Upper lobe of left lung (tissue), 6 donors: ENCODE results near the gene BMP7. TPM values are rescaled to one million over a fixed set of nuclear protein-coding genes. Genes with fewer than 3 reads are reported as not detected.

ENCODE experiments used
- ATAC-seq, 2 donors: fragments of 200-7000 bp; cut with Tn5 transposase; one replicate each; pipeline ENCODE4 v1.9.1; 2022; ENCODE audit warnings: mild to moderate bottlenecking in 2 of 2, moderate library complexity in 2 of 2; ENCODE audit not compliant: low FRiP score in 2 of 2
- DNase-seq, 2 donors: peaks; one replicate each; pipeline ENCODE4 v3.0.0-alpha.2; 2019 to 2020
- H3K27ac ChIP-seq, 4 donors: fragments of 200-600 bp; sonication (generic); one replicate each; pipeline ENCODE4 v1.5.1; 2016 to 2019
- H3K27me3 ChIP-seq, 4 donors: fragments of 200-600 bp; sonication (generic); one replicate each; pipeline ENCODE4 v1.5.1; 2017 to 2019
- H3K36me3 ChIP-seq, 4 donors: fragments of 200-600 bp; sonication (generic); one replicate each; pipeline ENCODE4 v1.5.1; 2016 to 2019
- H3K4me1 ChIP-seq, 4 donors: fragments of 200-600 bp; sonication (generic); one replicate each; pipeline ENCODE4 v1.5.1; 2018 to 2019
- H3K4me3 ChIP-seq, 4 donors: fragments of 200-600 bp; sonication (generic); one replicate each; pipeline ENCODE4 v1.5.1; 2017 to 2019; ENCODE audit warnings: mild to moderate bottlenecking in 2 of 4, moderate library complexity in 1 of 4
- H3K9me3 ChIP-seq, 4 donors: fragments of 200-600 bp; sonication (generic); one replicate each; pipeline ENCODE4 v1.5.1; 2018 to 2019
- CTCF ChIP-seq, 6 experiments: fragments of 450-650 bp in 4 of 6; fragments of 200-600 bp in 2 of 6; sonication (generic) in 2 of 6; IDR thresholded peaks; one replicate each; pipeline ENCODE4 v1.5.1; 2016 to 2019; ENCODE audit warnings: antibody characterized with exemption in 6 of 6
- EP300 ChIP-seq, 4 donors: sonication (generic); formaldehyde crosslinking; IDR thresholded peaks; one replicate each; pipeline ENCODE4 v1.5.1; 2017; ENCODE audit warnings: antibody characterized with exemption in 4 of 4, control low read depth in 2 of 4
- POLR2A ChIP-seq, 4 donors: fragments of 450-650 bp; IDR thresholded peaks; one replicate each; pipeline ENCODE4 v1.5.1; 2016 to 2017; ENCODE audit warnings: antibody characterized with exemption in 4 of 4, mild to moderate bottlenecking in 2 of 4
- POLR2AphosphoS5 ChIP-seq, 2 donors: sonication (generic); formaldehyde crosslinking; IDR thresholded peaks; one replicate each; pipeline ENCODE4 v1.5.1; 2017; ENCODE audit warnings: antibody characterized with exemption in 2 of 2
- WGBS, 2 donors: methylation state at CpG; one replicate each; pipeline ENCODE4 v1.1.5; 2017 to 2018; 5-methylcytosine and 5-hydroxymethylcytosine counted together
- total RNA-seq, 6 donors: library from RNA; depleted of rRNA in 4 of 6; stranded (reverse); fragments of >200 nt in 4 of 6; gene quantifications; one replicate each; pipeline versions ENCODE4 v1.1.0 to v1.2.1, GENCODE V29; 2016 to 2021
- donor health status: DM: no; HTN: no; CAD: no; lungs with moderate emphysema.
- donor health status: DM: no; HTN: yes; CAD: no; lungs with severe emphysema.

Gene BMP7
- total RNA-seq, 6 donors from 2014 or later, result 0.30 to 4.0 (median 2.6) TPM; not detected in 1

DNA sequence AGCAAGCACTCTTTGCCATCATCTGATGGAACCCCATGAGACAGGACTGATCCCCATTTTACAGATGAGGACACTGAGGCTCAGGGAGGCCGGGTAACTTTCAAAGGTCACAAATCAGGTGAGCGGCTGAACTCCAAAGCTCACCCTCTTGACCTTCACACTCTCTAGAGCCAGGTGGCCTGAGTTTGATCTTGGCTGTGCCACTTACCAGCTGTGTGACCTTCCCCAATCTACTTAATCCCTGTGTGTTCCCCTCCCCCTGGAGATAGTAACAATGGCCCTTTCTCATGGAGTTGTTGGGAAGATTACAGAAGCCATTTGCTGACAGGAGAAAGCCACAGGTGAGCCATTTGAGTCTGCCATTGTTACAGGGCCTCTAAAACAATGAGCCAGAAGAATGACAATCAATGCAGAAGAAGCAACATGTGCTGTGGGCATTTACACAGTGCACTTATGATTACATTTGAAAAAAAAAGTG, 34.5 kb downstream of the BMP7 start:
- no peaks in the 10 kb centered on the region for H3K9me3 ChIP-seq
- no peaks in the 10 kb centered on the region for H3K4me1 ChIP-seq
- no peaks in the 10 kb centered on the region for H3K27me3 ChIP-seq
- no peak overlapping the region for H3K27ac ChIP-seq
- whole genome bisulfite sequencing, 2 donors, result 61 to 83% methylated on average over 2 of the region's 2 CpGs
- H3K4me3 ChIP-seq, result no peak overlapping the region
- ATAC-seq (no peak), DNase-seq (no peak)
- no peaks in the 10 kb centered on the region for H3K36me3 ChIP-seq
- TF ChIP-seq POLR2AphosphoS5 (IDR thresholded peaks at IDR 0.05), result no peak
- no peak for TF ChIP-seq POLR2A (IDR thresholded peaks at IDR 0.05)
- no peak for TF ChIP-seq CTCF (IDR thresholded peaks at IDR 0.05)
- no peak for TF ChIP-seq EP300 (IDR thresholded peaks at IDR 0.05)

DNA sequence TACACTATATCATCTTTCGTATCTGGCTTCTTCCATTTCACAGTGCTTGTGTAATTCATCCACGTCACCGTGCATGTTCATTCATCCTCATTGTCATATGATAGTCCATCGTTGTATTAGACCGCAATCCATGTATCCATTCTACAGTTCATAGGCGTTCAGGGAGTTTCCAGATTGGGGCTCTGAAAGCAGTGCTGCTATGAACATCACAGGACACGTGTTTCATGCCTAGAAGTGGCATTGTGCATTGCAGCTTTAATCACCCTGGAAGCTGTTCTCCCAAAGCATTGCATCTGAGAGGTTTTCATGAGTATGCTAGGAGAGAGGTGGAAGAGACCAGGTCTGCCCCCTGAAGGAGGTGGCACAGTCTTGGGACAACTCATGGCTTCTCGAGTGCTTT, 35.3 kb downstream of the BMP7 start:
- Histone ChIP-seq H3K9me3 (no peaks in the 10 kb centered on the region), H3K27ac (no peak overlapping the region)
- 69 to 78% methylated on average over 8 of the region's 8 CpGs for WGBS, 2 donors

GRCh38 chr20:57230247-57230646, 36.2 kb downstream of the BMP7 start:
- ATAC-seq (no peak), DNase-seq (peak in 1 of 2 donors; percentile 30)
- Histone ChIP-seq H3K27me3 (no peaks in the 10 kb centered on the region), H3K27ac (no peak overlapping the region), H3K4me3 (no peak overlapping the region), H3K36me3 (no peaks in the 10 kb centered on the region), H3K9me3 (no peaks in the 10 kb centered on the region), H3K4me1 (no peaks in the 10 kb centered on the region)
- TF ChIP-seq CTCF (IDR thresholded peaks at IDR 0.05), result no peak
- TF ChIP-seq POLR2AphosphoS5 (IDR thresholded peaks at IDR 0.05), result no peak
- TF ChIP-seq EP300 (IDR thresholded peaks at IDR 0.05), result no peak
- no peak for TF ChIP-seq POLR2A (IDR thresholded peaks at IDR 0.05)
- 83% methylated on average over 8 of the region's 8 CpGs for WGBS, 2 donors

More for the DNA sequence above, 35.3 kb downstream of the BMP7 start:
- no peaks in the 10 kb centered on the region for H3K36me3 ChIP-seq
- H3K27me3 ChIP-seq, result no peaks in the 10 kb centered on the region
- H3K4me3 ChIP-seq, result no peak overlapping the region
- TF ChIP-seq CTCF (IDR thresholded peaks at IDR 0.05) (no peak), POLR2AphosphoS5 (IDR thresholded peaks at IDR 0.05) (no peak), POLR2A (IDR thresholded peaks at IDR 0.05) (no peak), EP300 (IDR thresholded peaks at IDR 0.05) (no peak)
- ATAC-seq, result no peak
- DNase-seq, result no peak
- H3K4me1 ChIP-seq, result no peaks in the 10 kb centered on the region

DNA sequence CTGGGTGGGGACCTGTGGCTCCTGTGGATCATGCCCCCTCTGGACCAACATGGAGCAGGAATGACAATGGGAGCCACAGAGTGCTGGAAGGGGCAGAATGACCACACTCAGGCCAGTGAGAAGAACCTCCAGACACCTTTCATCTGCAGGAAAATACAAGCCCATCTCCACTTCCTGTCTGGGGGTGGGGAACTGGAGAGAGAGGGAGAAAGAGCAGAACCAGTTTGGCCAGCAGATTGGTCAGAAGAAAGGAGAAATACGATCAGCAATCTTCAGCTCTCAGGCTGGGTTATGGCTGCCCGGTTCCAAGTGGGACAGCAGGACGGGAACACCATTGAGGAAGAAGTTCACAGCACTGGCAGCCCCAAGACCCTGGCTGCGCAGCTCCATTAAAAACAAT, 37.0 kb downstream of the BMP7 start:
- Histone ChIP-seq H3K4me1 (no peaks in the 10 kb centered on the region), H3K27ac (no peak overlapping the region), H3K9me3 (no peaks in the 10 kb centered on the region), H3K36me3 (no peaks in the 10 kb centered on the region), H3K4me3 (no peak overlapping the region), H3K27me3 (no peaks in the 10 kb centered on the region)
- ATAC-seq (no peak), DNase-seq (no peak)
- TF ChIP-seq CTCF (IDR thresholded peaks at IDR 0.05) (no peak), POLR2A (IDR thresholded peaks at IDR 0.05) (no peak), EP300 (IDR thresholded peaks at IDR 0.05) (no peak), POLR2AphosphoS5 (IDR thresholded peaks at IDR 0.05) (no peak)
- 51 to 58% methylated on average over 4 of the region's 4 CpGs for WGBS, 2 donors

GRCh38 chr20:57225830-57226229, 40.6 kb downstream of the BMP7 start:
- ATAC-seq (no peak), DNase-seq (peak in 1 of 2 donors; percentile 39)
- no peaks in the 10 kb centered on the region for H3K9me3 ChIP-seq
- H3K4me1 ChIP-seq, result no peaks in the 10 kb centered on the region
- H3K27ac ChIP-seq, result no peak overlapping the region
- no peaks in the 10 kb centered on the region for H3K36me3 ChIP-seq
- no peaks in the 10 kb centered on the region for H3K27me3 ChIP-seq
- no peak overlapping the region for H3K4me3 ChIP-seq
- WGBS, 2 donors, result 53 to 89% methylated on average over 4 to 7 of the region's 7 CpGs
- TF ChIP-seq CTCF (IDR thresholded peaks at IDR 0.05) (no peak), POLR2AphosphoS5 (IDR thresholded peaks at IDR 0.05) (no peak)
